Muscle of arm (tissue), 12 donors: Measurements from ENCODE around the gene RPAP2. TPM values are rescaled to one million over a fixed set of nuclear protein-coding genes. Genes with fewer than 3 reads are reported as not detected.
"Not testable (repeated sequence)": the region's sequence is repeated elsewhere in the genome, so short reads cannot be mapped to it uniquely, and the experiment has no call there.

ENCODE experiments used
- DNase-seq: peaks from one replicate; pipeline ENCODE4 v3.0.0-alpha.2; 2013
- polyA plus RNA-seq, 12 donors: library from polyadenylated mRNA; unstranded; fragments of 120-200 nt; gene quantifications; one replicate each; pipeline ENCODE4 v1.2.1, GENCODE V29; 2013; ENCODE audit not compliant: insufficient read length in 12 of 12

Gene RPAP2
- polyA plus RNA-seq, 12 donors, result 17.8 to 25.1 (median 21.1) TPM; not detected in 1

GRCh38 chr1:92315766-92316599 lies 17.1 kb downstream of the RPAP2 start:
- peak; percentile 11 for DNase-seq

GRCh38 chr1:92317836-92318493 lies 19.1 kb downstream of the RPAP2 start:
- no peak for DNase-seq

GRCh38 chr1:92323473-92324453 lies 24.9 kb downstream of the RPAP2 start:
- DNase-seq, result no peak

- no peak for DNase-seq
These were observed 25.9 kb downstream of the RPAP2 start for GRCh38 chr1:92324784-92325183.

- no peak for DNase-seq
These were observed 27.8 kb downstream of the RPAP2 start for GRCh38 chr1:92326681-92327080.

GRCh38 chr1:92327794-92328193 lies 28.9 kb downstream of the RPAP2 start:
- no peak for DNase-seq

GRCh38 chr1:92329347-92330129 lies 30.7 kb downstream of the RPAP2 start:
- no peak for DNase-seq

GRCh38 chr1:92333668-92334067 lies 34.8 kb downstream of the RPAP2 start:
- DNase-seq, result no peak

GRCh38 chr1:92340154-92340553 lies 41.3 kb downstream of the RPAP2 start:
- DNase-seq, result no peak

GRCh38 chr1:92342401-92342800 lies 43.5 kb downstream of the RPAP2 start:
- DNase-seq, result no peak

- no peak for DNase-seq
These were observed 44.2 kb downstream of the RPAP2 start for GRCh38 chr1:92343061-92343460.

GRCh38 chr1:92346866-92347640 lies 48.2 kb downstream of the RPAP2 start:
- DNase-seq, result no peak

GRCh38 chr1:92352856-92353255 lies 54.0 kb downstream of the RPAP2 start:
- DNase-seq, result no peak

GRCh38 chr1:92354259-92354658 lies 55.4 kb downstream of the RPAP2 start:
- no peak for DNase-seq

- DNase-seq, result no peak
These were observed 58.1 kb downstream of the RPAP2 start for GRCh38 chr1:92356956-92357355.

GRCh38 chr1:92359382-92359781 lies 60.5 kb downstream of the RPAP2 start:
- not testable (repeated sequence) for DNase-seq

GRCh38 chr1:92359986-92360385 lies 61.1 kb downstream of the RPAP2 start:
- DNase-seq, result no peak

GRCh38 chr1:92362970-92363369 lies 64.1 kb downstream of the RPAP2 start:
- no peak for DNase-seq

- no peak for DNase-seq
These were observed 64.5 kb downstream of the RPAP2 start for GRCh38 chr1:92363401-92363800.

- DNase-seq, result no peak
These were observed 66.7 kb downstream of the RPAP2 start for GRCh38 chr1:92365378-92366039.
